Ectodermal cell (in vitro differentiated cells): Measurements from ENCODE around the gene FZR1.

Experiments
- H3K27ac ChIP-seq: 2 replicates; pipeline ENCODE4 v1.7.0; 2013; ENCODE audit warnings: mild to moderate bottlenecking, low read depth, low read length; ENCODE audit not compliant: insufficient read depth, poor library complexity, severe bottlenecking
- H3K27me3 ChIP-seq: 2 replicates; pipeline ENCODE4 v1.7.0; 2013; ENCODE audit warnings: mild to moderate bottlenecking, low read length; ENCODE audit not compliant: insufficient read depth, control insufficient read depth, poor library complexity, severe bottlenecking
- H3K36me3 ChIP-seq: one replicate; pipeline ENCODE4 v1.7.0; 2013; ENCODE audit warnings: low read length; ENCODE audit not compliant: control insufficient read depth, insufficient read depth
- H3K4me1 ChIP-seq: one replicate; pipeline ENCODE4 v1.7.0; 2013; ENCODE audit warnings: low read length; ENCODE audit not compliant: control insufficient read depth, insufficient read depth
- H3K4me3 ChIP-seq: 2 replicates; pipeline ENCODE4 v1.7.0; 2013; ENCODE audit warnings: low read depth, low read length, control low read depth; ENCODE audit not compliant: insufficient read depth
- H3K9me3 ChIP-seq: 2 replicates; pipeline ENCODE4 v1.7.0; 2013; ENCODE audit warnings: mild to moderate bottlenecking, low read length, moderate library complexity; ENCODE audit not compliant: control insufficient read depth
- WGBS, 2 experiments: methylation state at CpG; one replicate each; pipeline ENCODE4 v1.1.7; 2013; ENCODE audit warnings: missing lambda C conversion rate in 2 of 2; 5-methylcytosine and 5-hydroxymethylcytosine counted together

FZR1 gene

GRCh38 chr19:3537438-3538240 lies 31.5 kb downstream of the FZR1 start:
- Histone ChIP-seq H3K4me1 (peaks cover 5% of the 10 kb centered on the region), H3K36me3 (peaks cover 14% of the 10 kb centered on the region), H3K9me3 (no peaks in the 10 kb centered on the region), H3K27me3 (no peaks in the 10 kb centered on the region), H3K4me3 (no peak overlapping the region), H3K27ac (no peak overlapping the region)
- 92 to 94% methylated on average over 22 of the region's 22 CpGs for WGBS, 2 experiments

DNA sequence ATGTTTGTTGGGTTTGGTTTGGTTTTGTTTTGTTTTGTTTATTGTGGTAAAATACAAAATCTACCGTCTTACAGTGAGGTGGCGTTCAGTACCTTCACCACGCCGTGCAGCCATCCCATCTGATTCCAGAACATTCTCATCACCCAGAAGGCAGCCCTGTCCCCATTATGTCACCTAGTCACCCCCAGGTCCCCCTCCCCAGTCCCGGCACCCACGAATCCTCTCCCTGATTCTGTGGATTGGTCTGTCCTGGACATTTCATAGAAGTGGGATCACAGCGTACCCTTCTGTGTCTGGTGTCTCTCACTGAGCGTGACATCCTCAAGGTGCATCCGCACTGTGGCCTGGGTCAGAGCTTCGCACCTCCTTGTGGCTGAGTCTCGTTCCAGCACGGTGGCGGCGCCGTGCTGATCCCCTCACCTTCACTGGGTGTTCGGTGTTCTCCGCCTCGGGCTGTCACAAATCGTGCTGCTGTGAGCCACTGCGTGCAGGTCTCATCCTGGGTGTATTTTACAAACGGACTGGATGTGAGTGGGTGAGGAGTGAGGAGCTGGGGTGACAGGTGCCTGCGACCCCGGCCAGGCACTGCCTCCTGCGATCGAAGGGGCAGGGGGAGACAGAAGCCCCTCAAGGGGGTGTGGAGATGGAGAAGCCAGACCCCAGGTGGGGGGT lies 32.3 kb downstream of the FZR1 start:
- no peak overlapping the region for H3K27ac ChIP-seq
- H3K4me3 ChIP-seq: no peak overlapping the region
- H3K9me3 ChIP-seq: no peaks in the 10 kb centered on the region
- H3K4me1 ChIP-seq: peaks cover 5% of the 10 kb centered on the region
- H3K36me3 ChIP-seq: peaks cover 7% of the 10 kb centered on the region
- WGBS, 2 experiments: 92 to 93% methylated on average over 25 of the region's 25 CpGs
- H3K27me3 ChIP-seq: no peaks in the 10 kb centered on the region

- WGBS, 2 experiments: 70 to 71% methylated on average over 28 of the region's 28 CpGs
- no peaks in the 10 kb centered on the region for H3K27me3 ChIP-seq
- H3K27ac ChIP-seq: no peak within 1 kb of the TSS
- H3K36me3 ChIP-seq: peaks cover 3% of the 10 kb centered on the region
- no peaks in the 10 kb centered on the region for H3K9me3 ChIP-seq
- H3K4me3 ChIP-seq: no peak within 1 kb of the TSS
- H3K4me1 ChIP-seq: peaks cover 5% of the 10 kb centered on the region
These were observed 33.0 kb downstream of the FZR1 start, which contains the start of gene TEKTIP1 for GRCh38 chr19:3538965-3539755. Gene TEKTIP1 (plus strand): TSS chr19:3539174. CDS start chr19:3539178, 4 bp downstream.

DNA sequence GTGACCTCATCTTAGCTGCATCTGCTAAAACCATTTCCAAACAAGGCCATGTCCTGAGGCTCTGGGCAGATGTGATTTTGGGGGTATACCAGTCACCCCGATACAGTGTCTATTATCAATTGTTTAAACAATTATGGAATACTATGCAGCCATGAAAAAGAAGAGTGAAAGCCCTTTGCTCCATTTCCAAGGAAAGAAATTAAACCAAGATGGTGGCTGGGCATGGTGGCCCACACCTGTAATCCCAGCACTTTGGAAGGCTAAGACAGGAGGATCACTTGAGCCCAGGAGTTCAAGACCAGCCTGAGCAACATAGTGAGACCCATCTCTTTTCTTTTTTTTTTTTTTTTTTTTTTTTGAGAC lies 33.6 kb downstream of the FZR1 start:
- H3K27me3 ChIP-seq: no peaks in the 10 kb centered on the region
- no peaks in the 10 kb centered on the region for H3K36me3 ChIP-seq
- no peak overlapping the region for H3K27ac ChIP-seq
- no peaks in the 10 kb centered on the region for H3K9me3 ChIP-seq
- no peak overlapping the region for H3K4me3 ChIP-seq
- 100% methylated on average over 1 of the region's 1 CpG for WGBS, 2 experiments
- H3K4me1 ChIP-seq: peaks cover 10% of the 10 kb centered on the region

DNA sequence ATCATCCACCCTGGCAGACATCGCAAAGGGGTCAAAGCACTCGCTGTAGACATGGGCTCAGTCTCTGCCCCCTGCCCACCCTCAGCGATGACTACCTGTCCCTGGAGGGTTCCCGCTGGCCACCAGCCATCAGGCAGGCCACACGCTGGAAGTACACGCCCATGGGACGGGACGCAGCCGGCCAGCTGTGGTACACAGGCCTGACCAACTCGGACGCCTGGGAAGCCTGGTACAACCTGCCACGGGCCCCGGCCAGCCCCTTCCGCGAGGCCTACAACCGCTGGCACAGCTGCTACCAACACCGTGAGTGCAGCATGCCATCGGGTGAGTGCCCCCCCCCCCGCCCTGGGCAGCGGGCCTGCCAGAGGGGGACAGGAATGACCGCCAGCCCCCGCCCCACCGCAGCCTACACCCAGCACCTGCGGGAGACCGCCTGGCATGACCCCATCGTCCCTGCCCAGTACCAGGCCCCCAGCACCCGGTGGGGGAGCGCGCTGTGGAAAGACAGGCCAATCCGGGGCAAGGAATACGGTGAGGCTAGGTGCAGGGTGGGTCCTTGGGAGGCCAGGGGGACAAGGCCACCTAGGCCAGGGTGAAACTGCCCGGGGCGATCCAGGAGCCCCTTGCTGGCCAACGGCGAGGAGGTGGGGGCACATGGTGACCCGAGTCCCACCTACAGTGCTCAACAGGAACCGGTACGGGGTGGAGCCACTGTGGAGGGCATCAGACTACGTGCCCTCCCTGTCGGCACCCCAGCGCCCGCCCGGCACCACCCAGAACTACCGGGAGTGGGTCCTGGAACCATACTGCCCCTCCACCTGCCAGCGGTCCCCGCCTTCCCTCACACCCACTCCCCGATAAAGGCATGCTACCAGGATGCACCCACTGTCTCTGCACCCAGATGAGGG lies 37.3 kb downstream of the FZR1 start:
- no peaks in the 10 kb centered on the region for H3K9me3 ChIP-seq

DNA sequence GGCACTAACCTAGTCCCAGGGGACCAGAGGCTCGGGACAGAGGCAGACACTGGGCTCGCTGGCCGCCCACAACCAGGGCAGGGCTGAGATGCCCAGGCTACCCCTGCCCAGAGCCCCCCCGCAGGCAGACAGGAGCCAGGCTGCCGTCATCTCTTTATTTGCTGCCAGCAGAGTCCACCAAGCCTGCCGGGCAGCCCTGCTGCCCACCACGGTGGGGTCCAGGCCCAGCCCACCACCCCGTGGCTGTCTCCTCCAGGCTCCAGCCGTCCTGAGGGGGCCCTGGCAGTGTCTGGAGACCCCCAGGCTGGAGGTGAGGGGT lies 37.9 kb downstream of the FZR1 start:
- Histone ChIP-seq H3K9me3 (no peaks in the 10 kb centered on the region), H3K4me3 (no peak overlapping the region), H3K27me3 (no peaks in the 10 kb centered on the region), H3K27ac (no peak overlapping the region), H3K4me1 (peaks cover 8% of the 10 kb centered on the region), H3K36me3 (no peaks in the 10 kb centered on the region)
- WGBS, 2 experiments: 92 to 95% methylated on average over 9 of the region's 9 CpGs

More for the DNA sequence above, 37.3 kb downstream of the FZR1 start:
- WGBS, 2 experiments: 95 to 96% methylated on average over 47 of the region's 47 CpGs
- Histone ChIP-seq H3K27ac (no peak overlapping the region), H3K36me3 (no peaks in the 10 kb centered on the region), H3K27me3 (no peaks in the 10 kb centered on the region), H3K4me3 (no peak overlapping the region), H3K4me1 (peaks cover 13% of the 10 kb centered on the region)

DNA sequence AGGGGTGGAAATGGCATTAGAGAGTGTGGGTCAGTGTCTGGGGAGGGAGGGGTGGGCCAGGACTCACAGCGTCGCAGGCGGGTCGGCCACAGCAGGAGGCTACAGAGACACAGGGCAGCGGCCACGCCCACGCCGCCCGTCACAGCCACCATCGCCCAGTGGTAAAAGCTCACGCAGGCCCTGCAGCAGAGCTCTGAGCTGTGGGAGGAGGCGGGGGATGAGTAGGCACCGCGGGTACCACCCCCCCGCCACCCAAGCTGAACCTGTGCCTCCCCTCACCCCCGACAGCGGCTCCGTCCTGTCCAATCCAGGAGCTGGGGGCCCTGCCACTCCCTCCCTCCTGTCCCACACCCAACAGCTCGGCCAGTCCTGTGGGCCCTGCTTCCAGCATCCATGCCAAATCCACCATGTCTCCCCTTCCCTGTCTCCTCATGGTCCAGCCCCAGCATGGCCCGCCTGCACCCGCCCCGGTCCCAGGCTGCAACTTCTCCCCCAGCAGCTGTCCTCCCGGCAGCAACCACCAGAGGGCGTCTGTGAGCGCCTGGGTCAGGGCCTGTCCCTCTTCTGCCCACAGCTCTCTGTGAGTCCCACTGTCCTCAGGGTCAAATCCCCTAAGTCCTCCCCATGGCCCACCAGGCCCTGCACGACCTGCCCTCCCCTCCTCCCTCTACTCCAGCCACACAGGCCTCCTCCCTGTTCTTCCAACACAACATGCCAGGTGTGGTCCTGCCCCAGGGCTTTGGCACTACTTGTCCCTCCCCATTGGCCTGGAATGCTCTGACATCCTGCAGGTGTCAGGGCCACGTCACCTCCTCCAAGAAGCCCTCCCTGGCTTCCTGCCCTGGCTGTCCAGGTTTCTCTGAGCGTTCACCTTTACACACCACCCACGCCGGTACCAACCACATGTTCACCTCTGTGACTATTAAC lies 38.9 kb downstream of the FZR1 start:
- Histone ChIP-seq H3K9me3 (no peaks in the 10 kb centered on the region), H3K27me3 (no peaks in the 10 kb centered on the region), H3K4me3 (no peak overlapping the region), H3K4me1 (peaks cover 8% of the 10 kb centered on the region), H3K36me3 (no peaks in the 10 kb centered on the region), H3K27ac (no peak overlapping the region)
- 58% methylated on average over 30 of the region's 30 CpGs for WGBS, 2 experiments

DNA sequence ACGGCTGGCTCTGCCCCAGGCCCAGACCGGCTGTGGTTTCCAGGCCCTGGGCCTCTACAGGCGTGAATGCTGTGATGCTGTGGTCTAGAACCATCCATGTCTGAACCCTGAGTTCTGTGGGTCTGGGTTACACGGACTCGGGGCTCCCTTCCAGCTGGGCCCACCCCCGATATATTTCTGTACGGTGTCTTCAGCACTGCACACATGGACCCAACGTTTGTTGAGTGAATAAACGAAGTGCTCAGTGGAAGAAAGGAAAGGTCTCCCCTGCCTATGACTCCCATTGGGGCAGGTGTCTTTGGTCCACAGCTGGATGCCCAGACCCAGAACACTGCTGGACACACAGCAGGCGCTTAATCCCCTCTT lies 39.5 kb downstream of the FZR1 start:
- Histone ChIP-seq H3K4me1 (peaks cover 8% of the 10 kb centered on the region), H3K27me3 (no peaks in the 10 kb centered on the region), H3K9me3 (no peaks in the 10 kb centered on the region), H3K27ac (no peak overlapping the region), H3K36me3 (no peaks in the 10 kb centered on the region), H3K4me3 (no peak overlapping the region)
- WGBS, 2 experiments: 93 to 94% methylated on average over 10 of the region's 10 CpGs

- H3K9me3 ChIP-seq: no peaks in the 10 kb centered on the region
- no peak overlapping the region for H3K27ac ChIP-seq
- no peak overlapping the region for H3K4me3 ChIP-seq
- no peaks in the 10 kb centered on the region for H3K27me3 ChIP-seq
- H3K4me1 ChIP-seq: peaks cover 8% of the 10 kb centered on the region
- no peaks in the 10 kb centered on the region for H3K36me3 ChIP-seq
- 96% methylated on average over 23 of the region's 23 CpGs for WGBS, 2 experiments
These were observed 40.0 kb downstream of the FZR1 start for GRCh38 chr19:3546119-3546518.
